ENCODE data around the gene LHFPL4.
"Not testable (repeated sequence)": the region's sequence is repeated elsewhere in the genome, so short reads cannot be mapped to it uniquely, and the experiment has no call there.

The LHFPL4 gene

DNA sequence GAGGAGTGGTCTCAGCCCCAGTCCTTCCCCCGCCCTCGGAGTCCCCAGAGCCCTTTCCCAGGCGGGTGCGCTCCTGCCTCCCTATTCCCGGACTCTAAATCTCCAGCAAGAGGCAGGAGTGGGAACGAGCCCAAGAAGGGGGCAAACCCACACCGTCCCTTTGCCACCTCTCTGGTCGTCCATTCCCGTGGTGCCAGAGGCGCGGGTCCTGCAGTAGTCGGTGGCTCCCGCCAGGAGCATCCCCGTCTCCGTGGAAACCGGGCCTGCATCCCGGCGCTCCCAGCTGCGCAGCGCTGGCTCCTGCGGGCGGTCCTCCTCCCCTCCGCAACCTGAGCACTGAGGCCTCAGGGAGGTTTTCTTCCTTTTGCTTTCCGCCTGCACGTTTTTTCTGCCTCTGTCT, 44.8 kb downstream of the LHFPL4 start:
- H3K9me3 Mint-ChIP-seq: no peaks in the 10 kb centered on the region
- peaks cover 32% of the 10 kb centered on the region for H3K27me3 Mint-ChIP-seq
- peaks cover 7% of the 10 kb centered on the region for H3K4me1 Mint-ChIP-seq (ENCODE audit: low read depth)
- intact Hi-C loops (cut with micrococcal nuclease): no loop called here
- H3K36me3 Mint-ChIP-seq (ENCODE audit: low read depth): no peaks in the 10 kb centered on the region
- no peak overlapping the region for H3K27ac Mint-ChIP-seq
- no peak overlapping the region for H3K4me3 Mint-ChIP-seq

- no peak overlapping the region for H3K4me3 Mint-ChIP-seq
- H3K4me1 Mint-ChIP-seq (ENCODE audit: low read depth): peaks cover 7% of the 10 kb centered on the region
- no peaks in the 10 kb centered on the region for H3K36me3 Mint-ChIP-seq (ENCODE audit: low read depth)
- intact Hi-C loops (cut with micrococcal nuclease): no loop called here
- H3K27me3 Mint-ChIP-seq: peaks cover 32% of the 10 kb centered on the region
- no peaks in the 10 kb centered on the region for H3K9me3 Mint-ChIP-seq
- H3K27ac Mint-ChIP-seq: no peak overlapping the region
Measured at GRCh38 chr3:9507586-9508578, 45.7 kb downstream of the LHFPL4 start.

- Mint-ChIP-seq H3K27ac (no peak overlapping the region), H3K9me3 (no peaks in the 10 kb centered on the region), H3K4me3 (no peak overlapping the region), H3K36me3 (ENCODE audit: low read depth) (no peaks in the 10 kb centered on the region), H3K27me3 (peaks cover 47% of the 10 kb centered on the region), H3K4me1 (ENCODE audit: low read depth) (peaks cover 16% of the 10 kb centered on the region)
- intact Hi-C loops (cut with micrococcal nuclease): loop anchor here (5.0 kb wide), 1 partner anchor 149 kb away; no protein-coding TSS in a partner anchor
Measured at GRCh38 chr3:9503283-9503682, 50.3 kb downstream of the LHFPL4 start.

GRCh38 chr3:9501226-9501625, 52.4 kb downstream of the LHFPL4 start:
- H3K27me3 Mint-ChIP-seq: peaks cover 37% of the 10 kb centered on the region
- no peaks in the 10 kb centered on the region for H3K36me3 Mint-ChIP-seq (ENCODE audit: low read depth)
- H3K4me3 Mint-ChIP-seq: no peak overlapping the region
- intact Hi-C loops (cut with micrococcal nuclease): loop anchor here (5.0 kb wide), 1 partner anchor 151 kb away; no protein-coding TSS in a partner anchor
- no peaks in the 10 kb centered on the region for H3K9me3 Mint-ChIP-seq
- no peak overlapping the region for H3K27ac Mint-ChIP-seq
- H3K4me1 Mint-ChIP-seq (ENCODE audit: low read depth): peaks cover 11% of the 10 kb centered on the region

GRCh38 chr3:9500108-9501050, 53.2 kb downstream of the LHFPL4 start:
- H3K4me1 Mint-ChIP-seq (ENCODE audit: low read depth): peaks cover 9% of the 10 kb centered on the region
- no peaks in the 10 kb centered on the region for H3K9me3 Mint-ChIP-seq
- no peak overlapping the region for H3K27ac Mint-ChIP-seq
- H3K27me3 Mint-ChIP-seq: peaks cover 37% of the 10 kb centered on the region
- no peaks in the 10 kb centered on the region for H3K36me3 Mint-ChIP-seq (ENCODE audit: low read depth)
- no peak overlapping the region for H3K4me3 Mint-ChIP-seq
- intact Hi-C loops (cut with micrococcal nuclease): loop anchor here (5.0 kb wide), 1 partner anchor 152 kb away; no protein-coding TSS in a partner anchor

DNA sequence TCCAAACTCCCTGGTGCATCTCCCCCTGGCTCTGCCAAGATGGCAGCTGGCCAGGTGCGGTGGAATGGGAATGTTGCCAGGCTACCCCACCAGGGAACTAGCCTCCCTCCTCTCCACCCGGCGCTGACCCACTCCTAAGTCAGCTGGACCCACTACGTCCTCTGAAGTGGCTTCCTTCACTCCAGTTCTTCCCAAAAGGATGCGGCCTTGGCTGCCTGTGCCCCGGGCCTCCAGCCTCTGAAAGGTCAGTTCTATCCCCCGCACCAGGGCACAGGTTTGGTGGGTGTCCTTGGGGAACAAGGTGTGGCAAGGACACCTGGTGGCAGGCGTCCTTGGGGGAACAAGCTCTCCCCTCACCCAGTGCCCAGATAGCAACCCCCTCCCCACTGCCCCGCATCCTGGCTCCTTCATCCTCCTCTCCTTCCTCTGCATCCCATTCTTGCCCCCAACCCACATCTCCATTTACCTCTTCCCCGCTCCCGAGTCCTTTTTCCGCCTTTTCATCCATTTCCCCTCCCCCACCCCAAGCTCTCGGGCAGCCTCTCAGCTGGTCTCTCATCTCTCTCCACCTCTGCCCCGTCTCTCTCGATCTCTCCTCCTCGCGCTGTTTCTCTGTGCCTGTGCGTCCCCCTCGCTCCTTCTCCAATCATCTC, 54.0 kb downstream of the LHFPL4 start:
- H3K4me3 Mint-ChIP-seq: no peak overlapping the region
- peaks cover 37% of the 10 kb centered on the region for H3K27me3 Mint-ChIP-seq
- no peaks in the 10 kb centered on the region for H3K9me3 Mint-ChIP-seq
- intact Hi-C loops (cut with micrococcal nuclease): loop anchor here (5.0 kb wide), 1 partner anchor 153 kb away; no protein-coding TSS in a partner anchor
- H3K27ac Mint-ChIP-seq: no peak overlapping the region
- H3K4me1 Mint-ChIP-seq (ENCODE audit: low read depth): peaks cover 11% of the 10 kb centered on the region
- peaks cover 3% of the 10 kb centered on the region for H3K36me3 Mint-ChIP-seq (ENCODE audit: low read depth)

GRCh38 chr3:9498781-9499180, 54.8 kb downstream of the LHFPL4 start:
- Mint-ChIP-seq H3K4me3 (no peak overlapping the region), H3K27me3 (peaks cover 37% of the 10 kb centered on the region), H3K4me1 (ENCODE audit: low read depth) (peaks cover 15% of the 10 kb centered on the region), H3K9me3 (no peaks in the 10 kb centered on the region), H3K27ac (no peak overlapping the region), H3K36me3 (ENCODE audit: low read depth) (peaks cover 7% of the 10 kb centered on the region)
- intact Hi-C loops (cut with micrococcal nuclease): no loop called here

DNA sequence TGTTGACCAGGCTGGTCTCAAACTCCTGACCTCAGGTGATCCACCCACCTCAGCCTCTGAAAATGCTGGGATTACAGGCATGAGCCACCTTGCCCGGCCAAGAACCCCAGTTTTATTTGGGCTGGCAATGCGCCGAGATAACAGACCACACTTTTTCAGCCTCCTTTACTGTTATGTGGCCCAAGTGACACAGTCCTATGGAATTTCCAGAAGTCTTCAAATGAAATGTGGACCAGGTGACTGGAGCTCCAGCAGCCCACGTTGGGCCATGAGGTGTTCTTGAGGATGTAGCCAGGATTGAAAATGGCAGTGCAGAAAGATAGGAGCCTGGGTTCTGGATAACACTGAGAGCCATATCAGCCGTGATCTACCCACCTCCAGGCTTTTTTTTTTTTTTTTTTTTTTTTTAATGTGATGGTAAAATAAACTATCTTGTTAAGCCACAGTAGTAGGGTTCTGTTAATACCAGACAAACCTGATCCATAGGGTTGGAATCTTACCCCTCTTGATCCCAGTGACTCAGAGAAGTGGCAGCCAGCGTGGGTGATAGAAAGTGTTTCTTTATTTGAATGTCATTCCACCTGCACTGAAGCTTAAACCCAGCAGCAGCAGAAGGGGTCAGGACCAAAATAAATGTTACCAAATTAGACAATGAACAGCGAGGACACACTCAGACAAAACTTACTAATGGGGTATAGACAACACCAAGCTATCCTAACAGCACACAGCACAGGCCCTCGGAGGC, 55.6 kb downstream of the LHFPL4 start:
- Mint-ChIP-seq H3K4me3 (no peak overlapping the region), H3K27me3 (peaks cover 37% of the 10 kb centered on the region), H3K9me3 (no peaks in the 10 kb centered on the region), H3K4me1 (ENCODE audit: low read depth) (peaks cover 15% of the 10 kb centered on the region), H3K27ac (no peak overlapping the region), H3K36me3 (ENCODE audit: low read depth) (peaks cover 14% of the 10 kb centered on the region)
- intact Hi-C loops (cut with micrococcal nuclease): no loop called here

- Mint-ChIP-seq H3K36me3 (ENCODE audit: low read depth) (peaks cover 17% of the 10 kb centered on the region), H3K4me3 (no peak overlapping the region), H3K4me1 (ENCODE audit: low read depth) (peaks cover 15% of the 10 kb centered on the region), H3K9me3 (no peaks in the 10 kb centered on the region), H3K27ac (no peak overlapping the region), H3K27me3 (peaks cover 34% of the 10 kb centered on the region)
- intact Hi-C loops (cut with micrococcal nuclease): no loop called here
Measured at GRCh38 chr3:9496893-9497292, 56.7 kb downstream of the LHFPL4 start.

GRCh38 chr3:9494036-9494435, 59.6 kb downstream of the LHFPL4 start:
- H3K4me3 Mint-ChIP-seq; H3K9me3 Mint-ChIP-seq; H3K27ac Mint-ChIP-seq; H3K27me3 Mint-ChIP-seq; H3K4me1 Mint-ChIP-seq (ENCODE audit: low read depth); intact Hi-C loops (cut with micrococcal nuclease): not testable (repeated sequence)
- peaks cover 32% of the 10 kb centered on the region for H3K36me3 Mint-ChIP-seq (ENCODE audit: low read depth)

DNA sequence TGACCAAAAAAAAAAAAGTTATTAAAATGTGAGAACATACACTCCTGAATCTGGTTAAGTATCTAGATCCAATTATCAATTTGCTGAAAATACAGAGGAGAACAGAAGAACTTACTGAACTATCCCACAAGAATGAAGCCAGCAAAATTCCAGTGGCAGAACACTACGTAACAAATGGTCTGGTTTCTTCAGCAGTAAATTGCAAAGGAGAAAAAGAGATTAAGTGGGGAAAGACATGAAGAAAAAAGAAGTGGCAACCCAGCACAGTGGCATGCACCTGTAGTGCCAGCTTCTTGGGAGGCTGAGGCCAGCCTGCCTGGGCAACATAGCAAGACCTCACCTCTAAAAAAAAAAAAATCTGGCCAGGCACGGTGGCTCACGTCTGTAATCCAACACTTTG, 62.1 kb downstream of the LHFPL4 start:
- no peaks in the 10 kb centered on the region for H3K27me3 Mint-ChIP-seq
- H3K36me3 Mint-ChIP-seq (ENCODE audit: low read depth): peaks cover 51% of the 10 kb centered on the region
- H3K9me3 Mint-ChIP-seq: peaks cover 7% of the 10 kb centered on the region
- no peak overlapping the region for H3K4me3 Mint-ChIP-seq
- peaks cover 7% of the 10 kb centered on the region for H3K4me1 Mint-ChIP-seq (ENCODE audit: low read depth)
- no peak overlapping the region for H3K27ac Mint-ChIP-seq
- intact Hi-C loops (cut with micrococcal nuclease): no loop called here

GRCh38 chr3:9485248-9485647, 68.4 kb downstream of the LHFPL4 start:
- Mint-ChIP-seq H3K36me3 (ENCODE audit: low read depth) (peaks cover 78% of the 10 kb centered on the region), H3K4me3 (no peak overlapping the region), H3K27me3 (no peaks in the 10 kb centered on the region), H3K9me3 (peaks cover 7% of the 10 kb centered on the region), H3K27ac (no peak overlapping the region), H3K4me1 (ENCODE audit: low read depth) (no peaks in the 10 kb centered on the region)
- intact Hi-C loops (cut with micrococcal nuclease): no loop called here

DNA sequence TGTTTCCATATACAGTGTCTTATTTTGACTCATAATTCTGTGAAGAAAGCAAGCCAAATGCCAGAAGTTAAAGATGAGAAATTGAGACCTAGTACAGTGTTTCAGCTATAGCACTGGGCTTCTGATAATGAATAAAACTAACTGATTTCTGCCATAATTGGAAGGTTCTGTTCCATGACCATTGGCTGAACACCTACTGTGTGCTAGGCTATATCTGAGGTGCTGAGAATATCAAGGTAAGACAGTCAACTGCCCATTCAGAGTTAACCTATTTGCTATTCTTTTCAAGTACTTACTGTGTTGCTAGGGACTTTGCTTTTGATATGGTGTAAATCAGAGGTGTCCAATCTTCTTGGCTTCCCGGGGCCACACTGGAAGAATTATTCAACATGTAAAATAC, 73.4 kb downstream of the LHFPL4 start:
- intact Hi-C loops (cut with micrococcal nuclease): no loop called here
- H3K4me3 Mint-ChIP-seq: no peak overlapping the region
- H3K27ac Mint-ChIP-seq: no peak overlapping the region
- H3K36me3 Mint-ChIP-seq (ENCODE audit: low read depth): peaks cover 87% of the 10 kb centered on the region
- no peaks in the 10 kb centered on the region for H3K27me3 Mint-ChIP-seq
- no peaks in the 10 kb centered on the region for H3K4me1 Mint-ChIP-seq (ENCODE audit: low read depth)
- H3K9me3 Mint-ChIP-seq: no peaks in the 10 kb centered on the region

Data from dendritic cell treated with granulocyte-macrophage colony-stimulating factor and Interleukin-4, amounts not matched to agents 40 ng/mL and 50 ng/mL, for 4 days (primary cell).